ENCODE data around the gene XIRP1.

XIRP1 gene

DNA sequence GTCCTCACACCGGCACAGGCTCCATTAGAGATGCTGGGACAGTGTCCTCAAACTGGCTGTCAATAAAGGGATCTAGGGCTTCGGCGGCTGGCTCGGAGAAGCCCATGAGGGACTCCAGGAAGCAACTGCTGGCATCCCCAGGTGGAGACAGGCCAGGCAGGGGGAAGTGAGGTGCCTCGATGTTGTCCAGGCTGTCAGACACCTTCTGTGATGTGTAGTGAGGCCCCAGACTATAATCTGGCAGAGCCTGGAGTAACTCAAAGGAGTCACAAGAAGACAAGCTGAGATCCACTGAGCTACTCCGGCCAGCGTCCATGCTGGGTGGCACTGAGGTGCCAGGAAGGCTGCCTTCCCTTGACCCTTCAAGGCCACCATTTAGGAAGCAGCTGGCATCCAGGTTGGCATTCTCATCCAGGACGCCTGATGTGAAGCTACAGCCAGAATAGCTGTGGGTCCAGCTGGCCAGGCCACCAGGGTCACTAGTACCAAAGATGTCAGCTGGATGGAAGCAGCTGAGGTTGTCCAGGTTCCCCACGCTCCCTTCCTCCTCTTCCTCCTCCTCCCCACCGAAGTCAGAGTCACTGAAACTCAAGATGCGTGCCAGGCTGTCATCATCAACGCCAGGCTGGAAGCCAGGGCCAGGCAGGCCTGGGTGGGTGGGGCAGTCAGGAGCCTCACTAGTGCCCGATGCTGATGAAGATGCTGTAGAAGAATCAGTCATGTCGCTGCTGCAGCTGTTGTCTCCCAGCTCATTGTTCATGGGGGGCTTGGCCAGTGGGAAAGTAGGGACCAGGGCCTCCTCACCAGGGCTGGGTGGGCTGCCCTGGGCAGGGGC lies 49.1 kb downstream of the XIRP1 start:
- DNase-seq: no peak

DNA sequence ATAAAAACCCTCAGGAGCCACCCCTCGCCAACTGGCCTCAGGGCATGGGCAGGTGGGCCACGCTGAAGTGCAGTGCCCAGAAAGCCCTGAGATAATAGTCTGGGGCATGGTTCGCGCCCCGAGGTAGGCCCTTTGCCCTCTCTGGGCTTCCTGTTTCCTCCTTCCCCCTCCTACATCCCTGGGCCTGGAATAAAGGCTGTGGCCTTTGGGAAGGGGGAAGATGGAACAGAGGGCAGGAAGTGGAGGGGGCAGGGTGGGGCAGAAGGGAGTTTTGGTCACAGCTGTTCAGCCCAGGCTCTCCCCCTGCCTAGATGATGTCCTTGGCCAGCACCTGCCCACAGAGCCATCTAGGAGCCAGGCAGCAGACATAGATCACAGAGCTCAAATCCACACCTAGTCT lies 50.3 kb downstream of the XIRP1 start:
- DNase-seq: no peak

DNA sequence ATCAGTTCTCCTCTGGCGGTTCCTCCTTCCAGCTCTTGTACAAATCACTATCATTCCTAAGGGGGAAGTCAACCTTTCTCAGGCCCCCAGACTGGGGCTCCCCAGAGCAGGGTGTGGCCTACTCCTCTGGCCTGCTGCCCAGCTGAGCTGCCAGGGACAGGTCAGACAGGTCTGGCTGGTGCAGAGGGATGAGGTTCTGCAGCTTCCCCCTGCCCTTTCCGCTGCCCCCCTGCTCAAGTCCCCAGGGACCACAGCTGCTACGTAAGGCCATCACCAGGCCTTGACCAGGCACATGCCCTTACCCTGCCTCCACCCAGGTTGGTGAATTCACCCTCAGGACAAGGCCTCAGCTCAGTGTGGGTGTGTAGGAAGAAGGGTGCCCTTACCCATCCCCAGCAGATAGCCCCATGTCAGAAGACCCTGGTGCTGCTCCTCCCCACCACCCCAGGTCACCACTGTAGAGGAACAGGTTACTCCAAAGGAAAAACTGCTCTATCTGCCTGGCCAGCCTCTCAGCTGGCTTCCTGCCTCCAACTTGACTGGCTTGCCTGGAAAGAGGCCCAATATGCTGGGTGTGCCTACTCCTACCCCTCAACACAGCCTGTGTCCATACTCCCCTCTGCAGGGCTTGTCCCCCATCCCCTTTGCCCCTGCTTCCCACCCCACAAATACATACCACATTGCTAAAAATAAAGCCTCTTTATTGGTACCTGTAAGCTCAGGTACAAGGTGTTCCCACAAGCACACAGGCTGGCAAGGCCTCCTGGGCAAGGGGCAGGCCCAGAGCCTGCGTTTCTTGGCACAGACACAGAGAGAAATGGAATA lies 51.0 kb downstream of the XIRP1 start:
- peak in 2 of 6 experiments; percentile 6 to 35 for DNase-seq

DNA sequence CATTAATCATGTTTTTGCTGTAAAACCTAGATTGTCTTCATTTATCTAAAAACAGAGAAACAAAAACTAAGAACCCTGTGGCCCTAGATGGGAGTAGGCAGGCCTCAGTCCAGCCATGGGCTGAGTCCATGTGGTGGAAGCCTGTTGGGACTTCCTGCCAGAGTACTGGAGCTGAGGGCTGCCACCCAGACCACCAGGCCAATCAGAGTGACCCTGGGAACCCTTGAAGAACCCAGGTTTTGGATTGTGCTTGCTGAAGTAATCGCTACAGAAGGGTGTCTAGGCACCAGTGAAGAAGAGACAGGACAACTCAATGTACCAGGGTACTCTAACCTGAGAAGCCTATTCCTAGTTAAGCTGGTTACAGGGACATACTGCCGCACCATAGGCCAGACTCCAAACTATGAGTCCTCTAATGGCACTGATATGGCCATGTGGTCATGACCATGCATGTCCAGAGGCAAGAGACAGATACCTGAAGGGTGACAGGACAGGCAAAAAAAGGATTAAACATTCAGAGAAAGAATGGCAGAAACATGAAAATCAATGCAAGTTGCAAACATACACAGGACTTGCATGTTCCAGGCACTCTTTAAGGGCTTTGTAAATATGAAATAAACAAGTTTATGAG lies 51.9 kb downstream of the XIRP1 start:
- no peak for DNase-seq

DNA sequence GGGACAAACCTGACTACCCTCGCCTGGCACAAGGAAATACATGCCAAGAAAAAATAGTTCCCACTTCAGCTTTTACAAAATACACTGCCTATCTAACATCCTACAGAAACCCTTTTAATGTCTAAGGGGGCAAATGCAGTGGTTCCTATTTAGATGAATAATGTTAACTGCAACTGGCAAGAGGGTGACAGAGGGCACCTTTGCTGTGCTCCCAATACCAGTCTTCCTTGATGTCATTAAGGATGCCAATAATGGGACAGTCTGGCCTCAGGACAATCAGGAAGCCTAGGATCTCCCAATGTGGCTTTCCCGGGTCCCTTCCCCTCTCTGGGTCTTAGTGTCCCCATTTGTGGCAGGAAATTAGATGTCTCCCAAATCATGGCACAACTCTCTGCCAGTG lies 53.0 kb downstream of the XIRP1 start:
- no peak for DNase-seq

DNA sequence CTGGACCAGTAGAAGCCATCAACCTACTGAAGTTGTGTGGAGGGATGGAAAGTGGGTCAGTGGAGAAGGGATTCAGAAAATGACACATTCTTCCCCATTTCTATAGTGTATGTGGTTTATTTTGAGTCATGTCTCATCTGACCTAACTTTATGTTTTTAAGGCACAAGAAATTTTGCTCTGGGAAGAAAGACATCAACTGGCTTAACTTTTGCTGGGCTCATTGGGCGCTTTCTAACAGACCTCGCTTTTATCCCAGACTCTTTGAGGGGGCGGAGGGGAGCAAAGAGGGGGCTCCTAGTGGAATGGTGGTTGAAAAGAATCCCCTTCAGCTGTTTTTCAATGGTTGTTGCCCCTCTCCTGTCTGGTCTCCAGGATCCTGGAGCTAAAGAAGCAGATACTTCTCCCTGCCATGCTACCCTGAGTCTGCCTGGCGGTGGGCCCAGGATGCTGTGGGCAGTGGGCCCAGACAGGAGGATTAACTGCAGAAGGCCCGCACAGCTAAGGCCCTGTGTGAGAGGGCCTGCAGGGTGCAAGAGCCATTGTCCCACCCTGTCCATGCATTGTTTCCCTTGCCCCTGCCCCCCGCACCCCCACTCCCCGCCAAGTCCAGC lies 53.5 kb downstream of the XIRP1 start:
- DNase-seq: no peak

DNA sequence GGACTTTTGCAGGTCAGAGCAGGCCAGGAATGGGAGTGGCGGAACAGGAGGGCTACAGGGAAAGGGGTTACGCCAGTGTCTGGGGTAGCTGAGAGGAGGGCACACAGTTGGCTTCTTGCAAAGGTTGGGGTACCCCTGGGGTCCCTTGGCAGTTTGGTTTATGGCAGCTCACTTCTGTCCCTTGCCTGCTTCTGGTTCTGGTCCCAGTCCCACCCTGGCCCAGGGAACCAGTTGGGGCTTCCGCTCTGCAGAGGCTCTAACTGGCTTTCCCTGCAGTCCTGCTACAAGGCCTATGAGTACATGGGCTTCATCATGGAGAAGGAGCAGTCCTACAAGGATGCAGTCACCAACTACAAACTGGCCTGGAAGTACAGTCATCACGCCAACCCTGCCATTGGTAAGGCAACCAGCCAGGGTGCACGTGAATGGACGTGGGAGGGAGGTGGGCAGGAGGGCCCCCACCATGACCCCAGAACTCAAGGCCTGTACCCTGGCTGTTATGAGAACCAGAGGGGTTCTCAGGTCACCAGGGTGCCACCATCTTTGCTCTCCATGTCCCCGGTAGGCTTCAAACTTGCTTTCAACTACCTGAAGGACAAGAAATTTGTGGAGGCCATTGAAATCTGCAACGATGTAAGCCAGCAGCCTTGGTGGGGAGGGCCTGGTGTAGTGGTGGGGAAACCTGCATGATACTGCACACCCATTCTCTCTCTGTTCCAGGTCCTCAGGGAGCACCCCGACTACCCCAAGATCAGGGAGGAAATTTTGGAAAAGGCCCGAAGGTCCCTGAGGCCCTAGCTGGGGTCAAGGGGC lies 54.2 kb downstream of the XIRP1 start:
- DNase-seq: no peak

DNA sequence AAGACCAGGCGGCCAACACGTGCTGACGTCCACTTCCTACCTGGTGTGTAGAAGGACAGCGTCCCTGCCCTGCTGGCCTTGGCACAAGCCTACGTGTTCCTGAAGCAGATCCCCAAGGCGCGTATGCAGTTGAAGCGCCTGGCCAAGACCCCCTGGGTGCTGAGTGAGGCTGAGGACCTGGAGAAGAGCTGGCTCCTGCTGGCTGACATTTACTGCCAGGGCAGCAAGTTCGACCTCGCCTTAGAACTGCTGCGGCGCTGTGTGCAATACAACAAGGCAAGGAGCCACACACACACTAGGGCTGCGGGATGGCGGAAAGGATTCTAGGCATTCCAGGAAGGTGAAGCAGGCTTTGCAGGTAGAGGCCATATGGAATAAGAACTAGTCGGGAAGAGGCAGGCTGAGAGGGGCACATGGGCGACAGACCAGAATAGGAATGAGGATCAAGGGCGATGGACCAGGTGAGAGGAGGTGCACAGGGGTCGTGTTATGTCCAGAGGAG lies 54.9 kb downstream of the XIRP1 start:
- no peak for DNase-seq

DNA sequence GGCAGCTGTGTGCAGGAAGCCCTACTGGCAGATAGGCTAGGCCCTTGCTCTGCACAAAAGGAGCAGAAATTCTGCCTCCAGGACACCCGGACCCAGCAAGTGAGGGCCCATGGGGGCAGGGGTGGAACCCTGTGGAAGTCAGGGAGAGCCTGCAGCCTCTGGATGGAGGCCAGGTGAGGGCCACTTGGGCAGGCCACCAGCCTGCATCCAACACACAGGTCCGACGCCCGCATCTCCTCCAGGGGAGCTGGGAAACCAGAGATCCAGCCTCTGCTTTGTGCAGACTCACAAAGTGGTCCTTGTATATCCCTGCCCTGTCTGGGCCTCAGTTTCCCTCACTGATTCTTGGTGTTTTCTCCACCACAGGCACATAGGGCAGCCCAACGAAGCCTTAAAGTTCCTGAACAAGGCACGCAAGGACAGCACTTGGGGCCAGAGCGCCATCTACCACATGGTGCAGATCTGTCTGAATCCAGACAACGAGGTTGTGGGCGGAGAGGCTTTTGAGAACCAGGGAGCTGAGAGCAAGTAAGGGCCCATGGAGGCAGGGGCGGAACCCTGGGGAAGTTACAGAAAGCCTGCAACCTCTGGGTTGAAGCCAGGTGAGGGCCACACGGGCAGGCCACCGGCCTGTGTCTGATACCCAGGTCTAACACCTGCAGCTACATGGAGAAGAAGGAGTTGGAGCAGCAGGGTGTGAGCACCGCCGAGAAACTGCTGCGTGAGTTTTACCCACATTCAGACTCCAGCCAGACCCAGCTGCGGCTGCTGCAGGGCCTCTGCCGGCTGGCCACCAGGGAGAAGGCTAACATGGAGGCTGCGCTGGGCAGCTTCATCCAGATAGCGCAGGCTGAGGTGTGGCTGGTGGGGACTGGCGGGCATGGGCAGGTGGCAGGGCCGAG lies 55.6 kb downstream of the XIRP1 start:
- no peak for DNase-seq

DNA sequence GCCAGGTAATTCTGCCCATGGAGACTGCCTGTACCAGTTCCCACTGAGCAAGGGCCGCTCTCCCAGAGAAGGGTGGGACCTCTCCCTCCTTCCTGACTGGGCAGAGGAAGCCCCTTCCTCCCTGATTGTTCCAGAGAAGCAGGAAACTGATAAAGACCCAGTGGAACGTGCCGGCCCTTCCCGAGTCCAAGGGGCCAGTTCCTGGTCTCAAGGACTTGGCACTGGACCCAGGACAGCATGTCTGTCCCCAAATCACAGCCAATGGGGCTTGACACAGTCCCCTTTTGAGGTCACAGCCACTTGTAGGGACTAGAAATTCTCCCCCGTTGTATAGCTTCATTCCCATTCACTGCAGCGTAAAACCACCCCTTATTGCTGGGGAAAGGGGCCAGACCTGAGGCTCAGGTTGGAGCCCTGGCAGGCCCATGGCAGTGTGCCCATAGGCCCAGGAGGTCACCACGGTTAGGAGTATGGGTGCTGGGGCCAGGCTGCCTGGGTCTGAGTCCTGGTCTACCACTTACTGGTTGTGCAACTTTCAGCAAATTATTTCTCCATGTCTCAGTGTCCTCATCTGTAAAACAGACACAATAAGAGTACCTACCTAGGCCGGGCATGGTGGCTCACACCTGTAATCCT lies 57.1 kb downstream of the XIRP1 start:
- DNase-seq: no peak

DNA sequence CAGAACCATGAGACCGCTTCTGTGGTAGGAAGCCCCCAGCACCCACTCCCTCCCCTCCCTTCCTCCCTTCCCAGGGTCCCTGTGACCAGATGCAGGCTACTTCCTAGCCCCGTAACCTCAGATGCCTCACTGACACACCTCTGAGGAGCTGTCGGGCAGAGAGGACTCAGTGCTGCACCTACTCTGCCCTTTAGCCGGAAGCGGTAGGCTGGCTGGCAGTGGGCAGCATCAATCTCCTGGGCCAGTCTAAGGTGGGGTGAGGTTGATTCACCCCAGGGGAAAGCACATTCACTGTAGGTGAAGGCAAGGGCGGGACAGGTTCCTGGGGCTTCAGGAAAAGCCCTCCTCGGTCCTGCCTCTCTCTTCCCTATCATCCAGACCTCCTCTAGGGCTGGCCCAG lies 58.1 kb downstream of the XIRP1 start:
- DNase-seq: no peak

DNA sequence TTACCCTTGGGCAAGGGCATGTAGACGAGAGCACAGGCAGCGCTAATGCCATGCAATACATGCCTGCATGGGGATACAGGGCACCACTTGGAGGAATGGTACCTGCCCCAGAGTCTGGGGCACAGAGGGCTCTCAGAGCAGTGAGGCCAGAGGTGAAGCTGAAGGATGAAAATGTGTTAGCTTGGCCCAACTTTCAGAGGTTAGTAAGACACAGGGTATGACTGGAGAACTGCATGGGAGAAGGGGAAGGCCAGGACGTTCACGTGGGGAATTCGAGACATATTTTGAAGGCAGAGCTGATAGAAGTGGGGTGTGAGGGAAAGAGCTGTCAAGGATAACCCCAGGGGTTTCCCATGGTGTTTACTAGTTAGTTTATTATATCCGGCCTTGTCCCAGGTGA lies 58.6 kb downstream of the XIRP1 start:
- no peak for DNase-seq
